HCT116 (cell line): ENCODE data around the gene YARS2. TPM values are rescaled to one million over a fixed set of nuclear protein-coding genes. Genes with fewer than 3 reads are reported as not detected.

Source experiments
- ATAC-seq: fragments of 200-7000 bp; cut with Tn5 transposase; 2 replicates; pipeline ENCODE4 v1.9.1; 2020; ENCODE audit warnings: mild to moderate bottlenecking, moderate library complexity
- BruUV-seq: library from RNA; stranded (reverse); fragments of 400-500 nt; replicated peaks from 2 replicates; lab custom pipeline; 2021; lab: Mats Ljungman, UMichigan
- CTCF ChIA-PET: fragments of 300-600 bp; sonication (Branson Sonifier 250); formaldehyde crosslinking; loops from one replicate; lab custom pipeline; 2021; ENCODE audit warnings: antibody characterized with exemption; lab: Charles Lee
- POLR2A ChIA-PET: fragments of 300-600, 350-600 bp; sonication (Branson Sonifier 250); formaldehyde crosslinking; loops from one replicate; lab custom pipeline; 2021; ENCODE audit warnings: antibody characterized with exemption; lab: Charles Lee
- RAD21 ChIA-PET, 2 experiments: fragments of 300-600 bp; sonication (Branson Sonifier 250); formaldehyde crosslinking; loops; one replicate each; lab custom pipeline; 2023; ENCODE audit warnings: low total read pairs in 2 of 2; ENCODE audit not compliant: uncharacterized antibody in 2 of 2, unreplicated experiment in 2 of 2, low non-redundant PET in 1 of 2; lab: Charles Lee
- DNase-seq: peaks from one replicate; pipeline ENCODE4 v3.0.0-alpha.2; 2010; ENCODE audit warnings: low read depth, low spot score
- H2AFZ ChIP-seq: fragments of 200-600 bp; shearing (Covaris generic), sonication (generic); 2 replicates; pipeline ENCODE4 v1.6.1; 2017; ENCODE audit warnings: low read depth, mixed run types, mixed read lengths, antibody characterized with exemption, low read length; ENCODE audit not compliant: poor library complexity, severe bottlenecking
- H3K27ac ChIP-seq: 2 replicates; pipeline ENCODE4 v1.5.1; 2012; ENCODE audit warnings: low read depth, low read length
- H3K27me3 ChIP-seq: fragments of 200-600 bp; sonication (generic); 2 replicates; pipeline ENCODE4 v1.6.1; 2016; ENCODE audit warnings: mixed run types, low read length, mixed read lengths; ENCODE audit not compliant: insufficient read depth
- H3K36me3 ChIP-seq, 2 experiments: fragments of 200-500 bp in 1 of 2; fragments of 200-600 bp in 1 of 2; sonication (Bioruptor generic) in 1 of 2; sonication (generic) in 1 of 2; 2 replicates each; pipeline versions ENCODE4 v1.5.1 to v1.6.1; 2014 to 2016; ENCODE audit warnings: low read length in 2 of 2, inconsistent platforms in 1 of 2, mixed read lengths in 1 of 2, mixed run types in 1 of 2; ENCODE audit not compliant: insufficient read depth in 2 of 2, control insufficient read depth in 1 of 2
- H3K4me1 ChIP-seq, 2 experiments: fragments of 200-600 bp in 1 of 2; sonication (generic) in 1 of 2; 2 replicates each; pipeline versions ENCODE4 v1.5.1 to v1.6.1; 2012 to 2017; ENCODE audit warnings: low read length in 2 of 2, inconsistent platforms in 1 of 2, mild to moderate bottlenecking in 1 of 2, mixed read lengths in 1 of 2, mixed run types in 1 of 2, moderate library complexity in 1 of 2; ENCODE audit not compliant: insufficient read depth in 2 of 2, control insufficient read depth in 1 of 2
- H3K4me2 ChIP-seq: fragments of 200-600 bp; sonication (generic); 2 replicates; pipeline ENCODE4 v1.6.1; 2017; ENCODE audit warnings: mixed run types, low read length, mixed read lengths
- H3K4me3 ChIP-seq, 2 experiments: fragments of 200-600 bp in 1 of 2; sonication (generic) in 1 of 2; replicated peaks in 1 of 2; 2 replicates each; pipeline ENCODE4 v1.5.1; 2011 to 2016; ENCODE audit warnings: low read length in 2 of 2, control low read depth in 1 of 2, low read depth in 1 of 2, mild to moderate bottlenecking in 1 of 2, mixed read lengths in 1 of 2, mixed run types in 1 of 2
- H3K79me2 ChIP-seq: fragments of 200-600 bp; sonication (generic); 2 replicates; pipeline ENCODE4 v1.6.1; 2017; ENCODE audit warnings: mild to moderate bottlenecking, mixed run types, low read length, moderate library complexity, mixed read lengths; ENCODE audit not compliant: insufficient read depth
- H3K9ac ChIP-seq: fragments of 200-600 bp; sonication (generic); 2 replicates; pipeline ENCODE4 v1.6.1; 2016; ENCODE audit warnings: low read length, mixed read lengths
- H3K9me2 ChIP-seq: fragments of 200-600 bp; sonication (generic), shearing (Covaris generic); 2 replicates; pipeline ENCODE4 v1.6.1; 2017; ENCODE audit warnings: mixed run types, mild to moderate bottlenecking, moderate library complexity; ENCODE audit not compliant: insufficient read depth
- H3K9me3 ChIP-seq, 2 experiments: fragments of 200-500 bp in 1 of 2; fragments of 200-600 bp in 1 of 2; sonication (Bioruptor generic) in 1 of 2; sonication (generic) in 1 of 2; 2 replicates each; pipeline ENCODE4 v1.6.1; 2014 to 2017; ENCODE audit warnings: low read length in 2 of 2, mixed read lengths in 2 of 2, inconsistent platforms in 1 of 2, low read depth in 1 of 2, mild to moderate bottlenecking in 1 of 2, mixed run types in 1 of 2, moderate library complexity in 1 of 2; ENCODE audit not compliant: control insufficient read depth in 1 of 2, insufficient read depth in 1 of 2
- H4K20me1 ChIP-seq: fragments of 200-600 bp; sonication (generic), shearing (Covaris generic); 2 replicates; pipeline ENCODE4 v1.6.1; 2017; ENCODE audit warnings: mixed run types, mild to moderate bottlenecking, moderate library complexity; ENCODE audit not compliant: insufficient read depth
- EZH2 ChIP-seq: fragments of 200-600 bp; sonication (generic); IDR thresholded peaks from 2 replicates; pipeline ENCODE4 v1.6.1; 2017; ENCODE audit warnings: antibody characterized with exemption, mixed run types
- EZH2phosphoT487 ChIP-seq: fragments of 200-600 bp; IDR thresholded peaks from 2 replicates; pipeline ENCODE4 v1.6.1; 2018; ENCODE audit warnings: antibody characterized with exemption, borderline replicate concordance
- FOSL1 ChIP-seq: IDR thresholded peaks from 2 replicates; pipeline ENCODE4 v1.6.1; 2012; ENCODE audit warnings: low read depth
- JUND ChIP-seq: IDR thresholded peaks from 2 replicates; pipeline ENCODE4 v1.6.1; 2012
- POLR2AphosphoS5 ChIP-seq: IDR thresholded peaks from 2 replicates; pipeline ENCODE4 v1.6.1; 2011; ENCODE audit warnings: mild to moderate bottlenecking, low read depth, low read length, moderate library complexity
- TCF7L2 ChIP-seq: IDR thresholded peaks from 2 replicates; pipeline ENCODE4 v1.7.0; 2011; ENCODE audit warnings: borderline replicate concordance, inconsistent platforms; ENCODE audit not compliant: insufficient read depth, insufficient read length; ENCODE audit errors: extremely low read depth
- intact Hi-C: fragments of 100-400 bp; cut with micrococcal nuclease; formaldehyde crosslinking; loops from 2 replicates; pipeline ENCODE4 v1.10.0; 2022
- total RNA-seq: library from RNA; stranded (reverse); gene quantifications from one replicate; pipeline ENCODE4 v1.2.1, GENCODE V29; 2021; ENCODE audit not compliant: unreplicated experiment
- TF ChIP-seq, protein P1 (sequence below): IDR thresholded peaks from 2 replicates; pipeline ENCODE4 v1.6.1; 2012; ENCODE audit warnings: low read depth
- TF ChIP-seq, protein P2 (sequence below): IDR thresholded peaks from 2 replicates; pipeline ENCODE4 v1.6.1; 2012
- TF ChIP-seq, protein P3 (sequence below), 3 experiments: fragments of 200-600 bp in 1 of 3; sonication (generic) in 1 of 3; IDR thresholded peaks in 2 of 3; conservative IDR thresholded peaks in 1 of 3; 2 replicates each; pipeline ENCODE4 v1.5.1; 2012 to 2017; ENCODE audit warnings: low read depth in 2 of 3, low read length in 2 of 3, antibody characterized with exemption in 1 of 3, borderline replicate concordance in 1 of 3, control low read depth in 1 of 3, mild to moderate bottlenecking in 1 of 3, mixed read lengths in 1 of 3, mixed run types in 1 of 3, moderate library complexity in 1 of 3; ENCODE audit not compliant: insufficient read depth in 1 of 3

YARS2 gene
- total RNA-seq, 1 experiment from 2014 or later, result 26.7 TPM

DNA sequence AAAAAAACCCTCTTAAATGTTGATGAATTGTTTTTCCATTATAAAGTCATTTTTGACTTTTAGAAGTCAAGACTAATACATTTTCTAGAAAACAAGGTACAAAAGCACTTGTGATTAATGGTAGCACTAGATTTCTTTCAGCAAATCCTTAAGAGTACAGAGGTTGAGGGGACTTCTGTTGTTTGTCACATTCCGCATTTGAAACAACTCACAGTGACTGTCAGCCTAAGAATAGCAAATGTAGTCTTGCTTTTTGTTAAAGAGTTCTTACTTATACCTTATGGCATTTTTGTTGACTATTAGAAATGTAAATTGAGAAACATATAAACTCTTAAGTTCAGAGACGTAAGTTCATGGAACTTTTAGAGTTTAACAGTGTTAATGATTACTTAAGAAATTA, 16.4 kb downstream of the YARS2 start:
- no peak for ATAC-seq
- peaks cover 21% of the 10 kb centered on the region for H3K79me2 ChIP-seq
- H3K4me2 ChIP-seq, result no peak overlapping the region
- no peak overlapping the region for H3K4me3 ChIP-seq
- H3K9me2 ChIP-seq, result no peaks in the 10 kb centered on the region
- BruUV-seq, result no TSS peak
- H3K9ac ChIP-seq, result no peak overlapping the region
- H3K36me3 ChIP-seq, result peaks cover 30 to 49% of the 10 kb centered on the region in 2 experiments; a peak in 3 of 4 replicates
- intact Hi-C loops, result loop anchor here (10.0 kb wide), 1 partner anchor 284 kb away; no protein-coding TSS in a partner anchor
- no peaks in the 10 kb centered on the region for H3K27me3 ChIP-seq
- ChIA-PET RAD21 (no interaction called here), POLR2A (no interaction called here), CTCF (interaction anchor here (1.1 kb wide), 1 partner anchor 1086 kb away, joined by 4 read pairs; no protein-coding TSS in a partner anchor)
- H3K9me3 ChIP-seq, result no peaks in the 10 kb centered on the region
- no peaks in the 10 kb centered on the region for H4K20me1 ChIP-seq
- no peak for DNase-seq
- no peak overlapping the region for H2AFZ ChIP-seq
- no peak overlapping the region for H3K27ac ChIP-seq
- no peaks in the 10 kb centered on the region for H3K4me1 ChIP-seq
- TF ChIP-seq, protein P1, sequence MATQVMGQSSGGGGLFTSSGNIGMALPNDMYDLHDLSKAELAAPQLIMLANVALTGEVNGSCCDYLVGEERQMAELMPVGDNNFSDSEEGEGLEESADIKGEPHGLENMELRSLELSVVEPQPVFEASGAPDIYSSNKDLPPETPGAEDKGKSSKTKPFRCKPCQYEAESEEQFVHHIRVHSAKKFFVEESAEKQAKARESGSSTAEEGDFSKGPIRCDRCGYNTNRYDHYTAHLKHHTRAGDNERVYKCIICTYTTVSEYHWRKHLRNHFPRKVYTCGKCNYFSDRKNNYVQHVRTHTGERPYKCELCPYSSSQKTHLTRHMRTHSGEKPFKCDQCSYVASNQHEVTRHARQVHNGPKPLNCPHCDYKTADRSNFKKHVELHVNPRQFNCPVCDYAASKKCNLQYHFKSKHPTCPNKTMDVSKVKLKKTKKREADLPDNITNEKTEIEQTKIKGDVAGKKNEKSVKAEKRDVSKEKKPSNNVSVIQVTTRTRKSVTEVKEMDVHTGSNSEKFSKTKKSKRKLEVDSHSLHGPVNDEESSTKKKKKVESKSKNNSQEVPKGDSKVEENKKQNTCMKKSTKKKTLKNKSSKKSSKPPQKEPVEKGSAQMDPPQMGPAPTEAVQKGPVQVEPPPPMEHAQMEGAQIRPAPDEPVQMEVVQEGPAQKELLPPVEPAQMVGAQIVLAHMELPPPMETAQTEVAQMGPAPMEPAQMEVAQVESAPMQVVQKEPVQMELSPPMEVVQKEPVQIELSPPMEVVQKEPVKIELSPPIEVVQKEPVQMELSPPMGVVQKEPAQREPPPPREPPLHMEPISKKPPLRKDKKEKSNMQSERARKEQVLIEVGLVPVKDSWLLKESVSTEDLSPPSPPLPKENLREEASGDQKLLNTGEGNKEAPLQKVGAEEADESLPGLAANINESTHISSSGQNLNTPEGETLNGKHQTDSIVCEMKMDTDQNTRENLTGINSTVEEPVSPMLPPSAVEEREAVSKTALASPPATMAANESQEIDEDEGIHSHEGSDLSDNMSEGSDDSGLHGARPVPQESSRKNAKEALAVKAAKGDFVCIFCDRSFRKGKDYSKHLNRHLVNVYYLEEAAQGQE, result no peak
- TF ChIP-seq, protein P2, sequence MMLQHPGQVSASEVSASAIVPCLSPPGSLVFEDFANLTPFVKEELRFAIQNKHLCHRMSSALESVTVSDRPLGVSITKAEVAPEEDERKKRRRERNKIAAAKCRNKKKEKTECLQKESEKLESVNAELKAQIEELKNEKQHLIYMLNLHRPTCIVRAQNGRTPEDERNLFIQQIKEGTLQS, result no peak
- no peak for TF ChIP-seq POLR2AphosphoS5
- TF ChIP-seq JUND, result no peak
- TF ChIP-seq TCF7L2, result no peak
- no peak for TF ChIP-seq EZH2
- TF ChIP-seq FOSL1, result no peak
- no peak for TF ChIP-seq EZH2phosphoT487
- TF ChIP-seq, protein P3, sequence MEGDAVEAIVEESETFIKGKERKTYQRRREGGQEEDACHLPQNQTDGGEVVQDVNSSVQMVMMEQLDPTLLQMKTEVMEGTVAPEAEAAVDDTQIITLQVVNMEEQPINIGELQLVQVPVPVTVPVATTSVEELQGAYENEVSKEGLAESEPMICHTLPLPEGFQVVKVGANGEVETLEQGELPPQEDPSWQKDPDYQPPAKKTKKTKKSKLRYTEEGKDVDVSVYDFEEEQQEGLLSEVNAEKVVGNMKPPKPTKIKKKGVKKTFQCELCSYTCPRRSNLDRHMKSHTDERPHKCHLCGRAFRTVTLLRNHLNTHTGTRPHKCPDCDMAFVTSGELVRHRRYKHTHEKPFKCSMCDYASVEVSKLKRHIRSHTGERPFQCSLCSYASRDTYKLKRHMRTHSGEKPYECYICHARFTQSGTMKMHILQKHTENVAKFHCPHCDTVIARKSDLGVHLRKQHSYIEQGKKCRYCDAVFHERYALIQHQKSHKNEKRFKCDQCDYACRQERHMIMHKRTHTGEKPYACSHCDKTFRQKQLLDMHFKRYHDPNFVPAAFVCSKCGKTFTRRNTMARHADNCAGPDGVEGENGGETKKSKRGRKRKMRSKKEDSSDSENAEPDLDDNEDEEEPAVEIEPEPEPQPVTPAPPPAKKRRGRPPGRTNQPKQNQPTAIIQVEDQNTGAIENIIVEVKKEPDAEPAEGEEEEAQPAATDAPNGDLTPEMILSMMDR (IDR thresholded peaks at IDR 0.05 in 2 of 3, conservative IDR thresholded peaks at IDR 0.05 in 1 of 3; ENCODE audit: borderline replicate concordance in 1 of 3, insufficient read depth in 1 of 3, low read depth in 2 of 3, low read length in 2 of 3), result no peak
